Measurements from ENCODE around the gene TPP1.

The TPP1 gene

GRCh38 chr11:6578134-6578533 is 41.1 kb downstream of the TPP1 start (continued):
- TF ChIP-seq CREB5 (CRISPR knock-in tag; IDR thresholded peaks at IDR 0.05; ENCODE audit: low read depth): no peak
- TF ChIP-seq CSDC2 (CRISPR knock-in tag; IDR thresholded peaks at IDR 0.05): no peak
- TF ChIP-seq TOX (CRISPR knock-in tag; IDR thresholded peaks at IDR 0.05; ENCODE audit: borderline replicate concordance): no peak
- no peak for TF ChIP-seq BACH2 (CRISPR knock-in tag; IDR thresholded peaks at IDR 0.05; ENCODE audit: borderline replicate concordance)
- TF ChIP-seq SNAI2 (CRISPR knock-in tag; IDR thresholded peaks at IDR 0.05): no peak
- TF ChIP-seq ZNF8 (CRISPR knock-in tag; IDR thresholded peaks at IDR 0.05): no peak
- no peak for TF ChIP-seq OSR1 (CRISPR knock-in tag; IDR thresholded peaks at IDR 0.05)

- peak; percentile 81 for ATAC-seq
- TF ChIP-seq ISL1 (CRISPR knock-in tag; IDR thresholded peaks at IDR 0.05) (peak; percentile 97), ZNF8 (CRISPR knock-in tag; IDR thresholded peaks at IDR 0.05) (no peak), CREB5 (CRISPR knock-in tag; IDR thresholded peaks at IDR 0.05; ENCODE audit: low read depth) (peak; percentile 75), ZC3H10 (CRISPR knock-in tag; IDR thresholded peaks at IDR 0.05) (0 out of 2 replicates have a peak, but pooled peaks have one; percentile 44), TCF4 (CRISPR knock-in tag; IDR thresholded peaks at IDR 0.05; ENCODE audit: borderline replicate concordance) (peak; percentile 58; the same call in 1 of the 2 replicates), PATZ1 (CRISPR knock-in tag; IDR thresholded peaks at IDR 0.05; ENCODE audit: borderline replicate concordance) (peak; percentile 92; the same call in 1 of the 2 replicates), ESRRG (CRISPR knock-in tag; IDR thresholded peaks at IDR 0.05) (no peak)
Observed at GRCh38 chr11:6576471-6577373, 42.5 kb downstream of the TPP1 start.

DNA sequence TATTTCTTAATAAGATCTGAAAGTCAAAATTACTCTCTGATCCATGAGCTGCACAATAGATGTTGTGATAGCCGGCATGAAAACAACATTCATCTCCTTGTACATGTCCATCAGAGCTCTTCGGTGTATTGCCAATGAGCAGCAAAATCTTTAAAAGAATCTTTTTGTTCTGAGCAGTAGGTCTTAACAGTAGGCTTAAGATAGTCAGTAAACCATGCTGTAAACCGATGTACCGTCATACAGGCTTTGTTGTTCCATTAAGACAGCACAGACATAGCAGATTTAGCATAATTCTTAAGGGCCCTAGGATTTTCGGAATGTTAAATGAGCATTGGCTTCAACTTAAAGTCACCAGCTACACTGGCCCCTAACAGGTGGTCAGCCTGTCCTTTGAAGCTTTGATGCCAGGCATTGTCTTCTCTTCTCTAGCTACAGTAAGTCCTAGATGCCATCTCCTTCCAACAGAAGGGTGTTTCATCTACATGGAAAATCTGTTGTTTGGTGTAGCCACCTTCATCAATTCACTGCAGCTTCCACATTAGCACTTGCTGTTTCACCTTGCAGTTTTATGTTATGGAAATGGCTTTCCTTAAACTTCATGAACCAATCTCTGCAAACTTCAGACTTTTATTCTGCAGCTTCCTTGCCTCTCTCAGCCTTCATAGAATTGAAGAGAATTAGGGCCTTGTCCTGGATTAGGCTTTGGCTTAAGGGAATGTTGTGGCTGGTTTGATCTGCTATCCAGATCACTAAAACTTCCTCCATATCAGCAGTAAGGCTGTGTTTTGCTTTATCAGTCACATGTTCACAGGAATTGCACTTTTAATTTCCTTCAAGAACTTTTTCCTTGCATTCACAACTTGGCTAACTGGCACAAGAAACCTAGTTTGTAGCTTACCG is 44.2 kb downstream of the TPP1 start:
- TF ChIP-seq ZNF70 (CRISPR knock-in tag; IDR thresholded peaks at IDR 0.05) (no peak), PATZ1 (CRISPR knock-in tag; IDR thresholded peaks at IDR 0.05; ENCODE audit: borderline replicate concordance) (no peak), CSDC2 (CRISPR knock-in tag; IDR thresholded peaks at IDR 0.05) (no peak), TCF4 (CRISPR knock-in tag; IDR thresholded peaks at IDR 0.05; ENCODE audit: borderline replicate concordance) (no peak), ISL1 (CRISPR knock-in tag; IDR thresholded peaks at IDR 0.05) (no peak), ZNF8 (CRISPR knock-in tag; IDR thresholded peaks at IDR 0.05) (no peak)
- TF ChIP-seq, protein P1, sequence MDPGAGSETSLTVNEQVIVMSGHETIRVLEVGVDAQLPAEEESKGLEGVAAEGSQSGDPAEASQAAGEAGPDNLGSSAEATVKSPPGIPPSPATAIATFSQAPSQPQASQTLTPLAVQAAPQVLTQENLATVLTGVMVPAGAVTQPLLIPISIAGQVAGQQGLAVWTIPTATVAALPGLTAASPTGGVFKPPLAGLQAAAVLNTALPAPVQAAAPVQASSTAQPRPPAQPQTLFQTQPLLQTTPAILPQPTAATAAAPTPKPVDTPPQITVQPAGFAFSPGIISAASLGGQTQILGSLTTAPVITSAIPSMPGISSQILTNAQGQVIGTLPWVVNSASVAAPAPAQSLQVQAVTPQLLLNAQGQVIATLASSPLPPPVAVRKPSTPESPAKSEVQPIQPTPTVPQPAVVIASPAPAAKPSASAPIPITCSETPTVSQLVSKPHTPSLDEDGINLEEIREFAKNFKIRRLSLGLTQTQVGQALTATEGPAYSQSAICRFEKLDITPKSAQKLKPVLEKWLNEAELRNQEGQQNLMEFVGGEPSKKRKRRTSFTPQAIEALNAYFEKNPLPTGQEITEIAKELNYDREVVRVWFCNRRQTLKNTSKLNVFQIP (CRISPR knock-in tag; IDR thresholded peaks at IDR 0.05; ENCODE audit: borderline replicate concordance, low read depth): no peak
- ATAC-seq: no peak

- peak; percentile 52 for ATAC-seq
Observed at GRCh38 chr11:6572215-6572614, 47.0 kb downstream of the TPP1 start.

More at GRCh38 chr11:6572215-6572614, 47.0 kb downstream of the TPP1 start:
- peak; percentile 70 for TF ChIP-seq ISL1 (CRISPR knock-in tag; IDR thresholded peaks at IDR 0.05)
- no peak for TF ChIP-seq GLIS3 (CRISPR knock-in tag; IDR thresholded peaks at IDR 0.05)
